ENCODE results near the gene SCMH1.

The SCMH1 gene

GRCh38 chr1:40985161-40985560, 256.9 kb downstream of the SCMH1 start:
- TF ChIP-seq POLR2A (IDR thresholded peaks at IDR 0.05; ENCODE audit: low read length) (no peak), GATA1 (IDR thresholded peaks at IDR 0.05; ENCODE audit: low read depth, low read length) (no peak)
- DNase-seq, result no peak

- no peak for DNase-seq
- TF ChIP-seq POLR2A (IDR thresholded peaks at IDR 0.05; ENCODE audit: low read length) (no peak), GATA1 (IDR thresholded peaks at IDR 0.05; ENCODE audit: low read depth, low read length) (no peak)
These were observed 257.6 kb downstream of the SCMH1 start for GRCh38 chr1:40984531-40984930.

GRCh38 chr1:40984066-40984465, 258.0 kb downstream of the SCMH1 start:
- no peak for DNase-seq
- no peak for TF ChIP-seq POLR2A (IDR thresholded peaks at IDR 0.05; ENCODE audit: low read length)
- no peak for TF ChIP-seq GATA1 (IDR thresholded peaks at IDR 0.05; ENCODE audit: low read depth, low read length)

- no peak for DNase-seq
- TF ChIP-seq GATA1 (IDR thresholded peaks at IDR 0.05; ENCODE audit: low read depth, low read length), result no peak
- no peak for TF ChIP-seq POLR2A (IDR thresholded peaks at IDR 0.05; ENCODE audit: low read length)
These were observed 258.8 kb downstream of the SCMH1 start for GRCh38 chr1:40983286-40983685.

- TF ChIP-seq POLR2A (IDR thresholded peaks at IDR 0.05; ENCODE audit: low read length) (no peak), GATA1 (IDR thresholded peaks at IDR 0.05; ENCODE audit: low read depth, low read length) (no peak)
- DNase-seq, result no peak
These were observed 259.4 kb downstream of the SCMH1 start for GRCh38 chr1:40982721-40983120.

- no peak for TF ChIP-seq GATA1 (IDR thresholded peaks at IDR 0.05; ENCODE audit: low read depth, low read length)
- TF ChIP-seq POLR2A (IDR thresholded peaks at IDR 0.05; ENCODE audit: low read length), result no peak
- DNase-seq, result peak; percentile 22 to 31
These were observed 260.2 kb downstream of the SCMH1 start for GRCh38 chr1:40981691-40982448.

GRCh38 chr1:40980453-40981121, 261.5 kb downstream of the SCMH1 start:
- DNase-seq, result peak; percentile 53 to 62
- no peak for TF ChIP-seq GATA1 (IDR thresholded peaks at IDR 0.05; ENCODE audit: low read depth, low read length)
- TF ChIP-seq POLR2A (IDR thresholded peaks at IDR 0.05; ENCODE audit: low read length), result no peak

- no peak for DNase-seq
- TF ChIP-seq POLR2A (IDR thresholded peaks at IDR 0.05; ENCODE audit: low read length) (peak; percentile 35), GATA1 (IDR thresholded peaks at IDR 0.05; ENCODE audit: low read depth, low read length) (no peak)
These were observed 262.0 kb downstream of the SCMH1 start for GRCh38 chr1:40980068-40980452.

GRCh38 chr1:40979241-40980067, 262.7 kb downstream of the SCMH1 start, which contains the start of gene CTPS1:
TSS of gene CTPS1 (plus strand) at chr1:40979696. CDS start at chr1:40983291, 3,595 bp downstream.
- TF ChIP-seq GATA1 (IDR thresholded peaks at IDR 0.05; ENCODE audit: low read depth, low read length) (no peak), POLR2A (IDR thresholded peaks at IDR 0.05; ENCODE audit: low read length) (peak; percentile 67)
- DNase-seq, result peak; percentile 94 to 98

GRCh38 chr1:40978886-40979240, 263.2 kb downstream of the SCMH1 start:
- TF ChIP-seq GATA1 (IDR thresholded peaks at IDR 0.05; ENCODE audit: low read depth, low read length) (no peak), POLR2A (IDR thresholded peaks at IDR 0.05; ENCODE audit: low read length) (no peak)

GRCh38 chr1:40977716-40978115, 264.4 kb downstream of the SCMH1 start:
- DNase-seq, result no peak
- TF ChIP-seq GATA1 (IDR thresholded peaks at IDR 0.05; ENCODE audit: low read depth, low read length), result no peak

More at GRCh38 chr1:40978886-40979240, 263.2 kb downstream of the SCMH1 start:
- no peak for DNase-seq
